Subcutaneous adipose tissue (tissue), 4 donors: ENCODE results near the gene SORL1. TPM values are rescaled to one million over a fixed set of nuclear protein-coding genes. Genes with fewer than 3 reads are reported as not detected.

Experiments used
- CTCF ChIP-seq: fragments of 450-650 bp; IDR thresholded peaks from one replicate; pipeline ENCODE4 v1.5.1; 2016; ENCODE audit warnings: low read depth, mild to moderate bottlenecking, control low read depth, antibody characterized with exemption, moderate library complexity
- total RNA-seq, 4 donors: library from RNA; depleted of rRNA; stranded (reverse); fragments of >200 nt; gene quantifications; one replicate each; pipeline ENCODE4 v1.1.0, GENCODE V29; 2016

Gene SORL1
- total RNA-seq, 4 donors from 2014 or later: 4.2 to 10.7 (median 6.6) TPM

- no peak for TF ChIP-seq CTCF
These were observed 37.7 kb downstream of the SORL1 start for GRCh38 chr11:121489823-121490222.

DNA sequence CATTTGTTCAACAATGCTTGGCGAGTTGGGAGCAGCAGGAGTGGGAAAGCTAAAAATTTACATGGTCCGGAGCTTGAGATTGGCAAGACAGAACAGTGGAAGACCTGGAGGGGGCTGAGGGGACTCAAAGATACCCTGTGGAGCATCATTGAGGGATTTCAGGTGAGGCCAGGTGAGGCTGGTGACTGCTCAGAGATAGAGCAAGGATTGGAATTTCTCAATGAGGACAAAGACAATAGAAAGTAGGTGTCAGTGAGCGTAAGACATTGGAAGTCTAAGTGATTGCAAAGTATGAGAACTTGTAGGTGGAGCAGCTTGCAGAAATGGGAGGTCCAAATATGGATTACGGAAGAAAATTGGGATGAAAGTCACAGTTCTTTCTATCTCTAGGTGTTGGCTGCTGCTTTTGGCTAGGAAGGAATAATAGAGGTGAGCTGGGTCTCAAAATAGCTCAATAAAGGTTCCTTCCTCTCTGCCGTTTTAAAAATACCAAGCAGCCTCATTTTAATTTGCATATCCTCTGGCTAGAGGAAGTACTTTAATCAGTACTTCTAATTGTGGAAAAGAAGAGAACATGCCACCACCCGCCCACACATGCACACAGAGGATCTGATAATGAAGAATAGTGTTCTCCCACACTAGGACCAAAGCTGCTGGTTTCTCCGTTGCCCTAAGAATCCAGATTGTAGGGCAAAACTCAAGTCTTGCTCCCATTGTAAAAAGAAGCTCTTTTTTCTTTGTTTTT lies 42.4 kb downstream of the SORL1 start:
- no peak for TF ChIP-seq CTCF

GRCh38 chr11:121497176-121497998 lies 45.3 kb downstream of the SORL1 start:
- no peak for TF ChIP-seq CTCF

GRCh38 chr11:121499405-121499804 lies 47.3 kb downstream of the SORL1 start:
- no peak for TF ChIP-seq CTCF

DNA sequence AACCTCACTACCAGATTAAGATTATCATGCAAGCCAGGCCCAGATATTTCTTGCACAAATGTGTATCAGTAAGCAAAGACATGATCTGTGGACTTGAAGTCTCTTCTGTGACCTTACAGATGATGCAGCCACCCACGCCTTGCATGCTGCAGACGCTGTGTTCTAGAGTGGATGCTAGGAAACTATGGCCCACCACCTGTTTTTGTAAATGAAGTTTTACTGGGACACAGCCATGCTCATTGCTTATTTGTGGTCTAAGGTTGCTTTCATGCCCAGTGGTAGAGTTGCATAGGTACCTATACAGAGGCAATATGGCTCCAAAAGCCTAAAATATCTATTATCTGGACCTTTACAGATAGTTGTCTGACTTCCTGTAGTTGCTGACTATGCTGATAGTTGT lies 48.2 kb downstream of the SORL1 start:
- no peak for TF ChIP-seq CTCF

DNA sequence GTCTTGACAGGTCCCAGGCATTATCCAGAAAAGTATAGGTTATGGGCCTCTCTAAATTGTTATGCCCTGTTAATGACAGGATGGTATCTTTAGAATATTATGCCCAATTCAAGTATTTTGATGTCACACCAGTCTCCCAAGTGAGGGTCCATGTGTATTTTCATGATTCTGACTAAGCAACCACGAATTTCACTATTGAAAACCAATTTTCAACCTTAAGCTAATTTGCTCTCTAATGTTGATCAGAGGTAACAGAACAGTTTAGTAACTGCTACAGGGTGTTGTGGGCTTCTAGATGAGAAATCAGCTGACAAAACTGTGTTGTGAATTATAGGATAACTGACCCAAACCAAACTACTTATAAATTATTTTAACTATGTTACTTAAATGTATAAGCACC lies 48.6 kb downstream of the SORL1 start:
- no peak for TF ChIP-seq CTCF

DNA sequence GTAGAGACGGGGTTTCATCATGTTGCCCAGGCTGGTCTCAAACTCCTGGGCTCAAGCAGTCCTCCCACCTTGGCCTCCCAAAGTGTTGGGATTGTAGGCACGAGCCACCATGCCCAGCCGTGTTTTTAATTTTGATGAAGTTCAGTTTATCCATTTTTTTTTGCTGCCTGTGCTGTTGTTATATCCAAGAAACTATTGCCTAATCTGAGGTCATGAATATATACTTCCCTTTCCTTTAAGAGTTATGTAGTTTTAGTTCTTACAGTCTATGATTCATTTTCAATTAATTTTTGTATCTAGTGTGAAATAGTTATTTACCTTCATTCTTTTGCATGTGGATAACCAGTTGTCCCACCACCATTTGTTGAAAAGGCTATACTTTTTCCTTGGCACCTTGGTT lies 50.9 kb downstream of the SORL1 start:
- TF ChIP-seq CTCF: no peak
